DMS53 treated with DMSO at 0.1 percent for 48 hours (cell line): Measurements from ENCODE around the gene SLAMF1.
"Not testable (repeated sequence)": the region's sequence is repeated elsewhere in the genome, so short reads cannot be mapped to it uniquely, and the experiment has no call there.

Experiments
- DNase-seq: peaks from one replicate; lab custom pipeline; 2025; ENCODE audit not compliant: unreplicated experiment; lab: John Stamatoyannopoulos, UW

The SLAMF1 gene

DNA sequence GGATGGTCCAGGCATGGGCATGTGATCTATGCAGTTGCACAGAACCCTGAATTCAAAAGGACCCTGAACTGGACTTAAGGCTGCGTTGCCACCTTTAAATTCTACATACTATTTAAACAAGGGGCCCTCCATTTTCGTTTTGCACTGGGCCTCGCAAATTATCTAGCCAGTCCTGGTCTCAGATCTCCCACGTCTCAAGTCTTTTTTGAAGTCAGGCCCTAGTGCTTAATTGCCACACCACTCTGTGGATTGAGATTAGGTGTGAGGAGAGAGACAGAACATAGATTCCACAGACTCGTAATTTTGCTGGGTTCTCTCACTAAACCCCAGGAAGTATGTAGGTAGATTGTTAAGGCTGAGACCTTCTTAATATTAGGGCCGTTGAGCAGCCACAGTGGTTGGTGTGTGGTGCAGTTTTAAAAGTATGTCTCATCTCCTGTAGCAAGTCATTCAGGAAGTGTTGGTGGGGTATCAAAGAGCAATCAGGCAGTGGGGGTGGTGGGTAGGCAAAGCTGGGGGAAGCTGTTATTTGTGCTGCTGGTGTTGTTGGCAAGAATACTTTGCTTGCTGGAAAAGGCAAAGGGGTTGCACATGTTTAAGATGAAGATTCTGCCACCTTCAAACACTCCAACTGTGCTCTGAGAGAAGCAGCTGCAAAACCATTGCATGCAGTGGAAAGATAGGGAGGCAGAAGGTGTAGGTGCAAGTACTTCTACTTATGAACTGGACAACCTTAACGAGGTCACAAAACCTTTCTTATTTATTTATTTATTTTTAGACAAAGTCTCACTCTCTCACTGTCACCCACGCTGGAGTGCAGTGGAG is 78.8 kb downstream of the SLAMF1 start:
- DNase-seq: no peak

DNA sequence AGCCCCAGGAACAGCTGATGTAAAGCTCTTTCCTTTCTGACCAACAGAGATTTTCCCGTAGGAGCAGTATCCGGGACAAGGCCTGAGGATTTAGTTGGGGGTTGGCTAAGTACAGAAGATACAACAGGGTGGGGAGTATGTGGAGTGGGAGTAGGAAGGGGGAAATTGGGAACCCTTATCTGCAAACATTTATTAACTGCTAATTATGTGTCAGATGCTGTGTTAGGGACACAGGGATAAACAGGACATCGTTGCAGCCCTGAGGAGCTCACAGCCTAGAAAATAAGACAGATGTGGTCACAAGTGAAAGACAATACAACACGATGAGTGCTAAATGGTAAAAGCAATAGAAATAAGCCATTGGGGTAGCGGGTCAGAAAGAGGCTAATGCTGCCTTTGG is 79.5 kb downstream of the SLAMF1 start:
- DNase-seq: no peak

DNA sequence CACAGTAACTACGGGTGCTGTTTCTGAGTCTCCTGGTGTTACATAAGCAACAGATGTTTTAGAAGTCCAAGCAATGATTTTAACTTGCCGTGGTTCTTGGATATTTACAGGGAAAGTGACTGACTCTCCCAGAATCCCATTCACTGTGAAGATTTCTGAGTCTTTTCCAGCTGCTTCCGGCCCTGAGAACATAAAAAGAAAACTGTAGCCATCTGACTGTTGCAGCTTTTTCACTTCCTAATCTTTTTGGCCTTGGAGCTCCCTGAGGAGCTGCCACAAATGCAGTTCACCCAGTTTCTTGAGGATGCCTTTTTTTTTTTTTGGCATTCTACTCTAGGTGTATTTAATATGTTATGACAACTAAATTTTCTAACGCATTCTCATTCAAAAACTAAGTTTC is 81.3 kb downstream of the SLAMF1 start:
- no peak for DNase-seq

DNA sequence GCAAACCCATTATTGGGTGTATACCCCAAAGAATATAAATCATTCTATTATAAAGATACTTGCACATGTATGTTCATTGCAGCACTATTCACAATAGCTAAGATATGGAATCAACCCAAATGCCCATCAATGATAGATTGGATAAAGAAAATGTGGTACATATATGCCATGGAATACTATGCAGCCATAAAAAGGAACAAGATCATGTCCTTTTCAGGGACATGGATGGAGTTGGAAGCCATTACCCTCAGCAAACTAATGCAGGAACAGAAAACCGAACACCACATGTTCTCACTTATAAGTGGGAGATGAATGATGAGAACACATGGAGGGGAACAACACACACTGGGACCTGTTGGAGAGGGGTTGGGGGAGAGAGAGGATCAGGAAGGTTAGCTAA is 83.6 kb downstream of the SLAMF1 start:
- DNase-seq: not testable (repeated sequence)

DNA sequence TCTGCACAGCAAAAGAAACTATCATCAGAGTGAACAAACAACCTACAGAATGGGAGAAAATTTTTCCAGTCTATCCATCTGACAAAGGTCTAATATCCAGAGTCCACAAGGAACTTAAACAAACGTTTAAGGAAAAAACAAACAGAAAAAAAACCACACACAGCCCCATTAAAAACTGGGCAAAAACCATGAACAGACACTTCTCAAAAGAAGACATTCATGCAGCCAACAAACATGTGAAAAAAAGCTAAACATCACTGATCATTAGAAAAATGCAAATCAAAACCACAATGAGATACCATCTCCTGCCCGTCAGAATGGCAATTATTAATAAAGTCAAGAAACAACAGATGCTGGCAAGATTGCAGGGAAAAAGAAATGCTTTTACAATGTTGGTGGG is 84.1 kb downstream of the SLAMF1 start:
- DNase-seq: not testable (repeated sequence)

DNA sequence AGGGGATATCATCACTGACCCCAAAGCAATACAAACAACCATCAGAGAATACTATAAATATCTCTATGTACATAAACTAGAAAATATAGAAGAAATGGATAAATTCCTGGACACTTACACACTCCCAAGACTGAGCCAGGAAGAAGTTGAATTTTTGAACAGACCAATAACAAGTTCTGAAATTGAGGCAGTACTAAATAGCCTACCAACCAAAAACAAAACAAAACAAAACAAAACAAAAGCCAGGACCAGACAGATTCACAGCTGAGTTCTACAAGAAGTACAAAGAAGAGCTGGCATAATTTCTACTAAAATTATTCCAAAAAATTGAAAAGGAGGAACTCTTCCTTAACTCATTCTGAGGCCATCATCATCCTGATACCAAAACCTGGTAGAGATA is 86.0 kb downstream of the SLAMF1 start:
- no peak for DNase-seq

DNA sequence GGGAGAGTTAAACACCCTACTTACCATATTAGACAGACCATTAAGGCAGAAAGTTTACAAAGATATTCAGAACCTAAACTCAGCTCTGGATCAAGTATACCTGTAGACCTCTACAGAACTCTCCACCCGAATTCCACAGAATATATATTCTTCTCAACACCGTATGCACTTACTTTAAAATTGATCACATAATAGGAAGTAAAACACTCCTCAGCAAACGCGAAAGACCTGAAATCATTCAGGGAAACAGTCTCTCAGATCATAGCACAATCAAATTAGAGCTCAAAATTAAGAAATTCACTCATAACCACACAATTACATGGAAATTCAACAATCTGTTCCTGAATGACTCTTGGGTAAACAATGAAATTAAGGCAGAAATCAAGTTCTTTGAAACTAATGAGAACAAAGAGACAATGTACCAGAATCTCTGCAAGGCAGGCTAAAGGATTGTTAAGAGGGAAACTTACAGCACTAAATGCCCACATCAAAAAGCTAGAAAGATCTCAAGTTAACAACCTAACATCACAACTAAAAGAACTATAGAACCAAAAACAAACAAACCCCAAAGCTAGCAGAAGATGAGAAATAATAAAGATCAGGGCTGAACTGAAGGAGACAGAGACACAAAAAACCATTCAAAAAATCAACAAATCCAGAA is 86.7 kb downstream of the SLAMF1 start:
- no peak for DNase-seq

DNA sequence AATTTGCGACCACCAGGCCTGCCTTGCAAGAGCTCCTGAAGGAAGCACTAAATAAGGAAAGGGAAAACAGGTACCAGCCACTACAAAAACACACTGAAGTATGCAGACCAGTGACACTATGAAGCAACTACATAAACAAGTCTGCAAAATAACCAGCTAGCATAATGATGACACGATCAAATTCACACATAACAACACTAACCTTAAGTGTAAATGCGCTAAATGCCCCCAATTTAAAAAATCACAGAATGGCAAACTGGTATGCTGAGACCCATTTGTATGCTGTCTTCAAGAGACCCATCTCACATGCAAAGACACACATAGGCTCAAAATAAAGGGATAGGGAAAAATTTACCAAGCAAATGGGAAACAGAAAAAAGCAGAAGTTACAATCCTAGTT is 87.4 kb downstream of the SLAMF1 start:
- not testable (repeated sequence) for DNase-seq

DNA sequence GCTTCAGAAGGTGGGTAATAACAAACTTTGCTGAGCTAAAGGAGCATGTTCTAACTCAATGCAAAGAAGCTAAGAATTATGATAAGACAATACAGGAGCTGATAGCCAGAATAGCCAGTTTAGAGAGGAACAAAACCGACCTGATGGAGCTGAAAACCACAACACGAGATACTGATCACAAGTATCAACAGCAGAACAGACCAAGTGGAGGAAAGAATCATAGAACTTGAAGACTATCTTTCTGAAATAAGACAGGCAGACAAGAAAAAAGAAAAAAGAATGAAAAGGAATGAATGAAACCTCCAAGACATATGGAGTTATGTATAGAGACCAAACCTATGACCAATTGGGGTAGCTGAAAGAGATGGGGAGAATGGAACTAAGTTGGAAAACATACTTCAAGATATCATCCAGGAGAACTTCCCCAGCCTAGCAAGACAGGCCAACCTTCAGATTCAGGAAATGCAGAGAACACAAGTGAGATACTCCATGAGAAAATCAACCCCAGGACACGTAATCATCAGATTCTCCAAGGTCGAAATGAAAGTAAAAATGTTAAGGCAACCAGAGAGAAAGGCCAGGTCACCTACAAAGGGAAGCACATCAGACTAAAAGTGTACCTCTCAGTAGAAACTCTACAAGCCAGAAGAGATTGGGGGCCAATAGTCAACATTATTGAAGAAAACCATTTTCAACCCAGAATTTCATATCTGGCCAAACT is 88.0 kb downstream of the SLAMF1 start:
- no peak for DNase-seq
